ENCODE measurements around the gene ATP11A.

Gene ATP11A

GRCh38 chr13:112764028-112764427 is 74.2 kb downstream of the ATP11A start:
- no peak for DNase-seq

GRCh38 chr13:112764864-112765561 is 75.2 kb downstream of the ATP11A start:
- no peak for DNase-seq

GRCh38 chr13:112765731-112766130 is 75.9 kb downstream of the ATP11A start:
- no peak for DNase-seq

GRCh38 chr13:112766336-112766735 is 76.5 kb downstream of the ATP11A start:
- no peak for DNase-seq

GRCh38 chr13:112767506-112768471 is 78.0 kb downstream of the ATP11A start:
- no peak for DNase-seq

GRCh38 chr13:112768795-112769481 is 79.1 kb downstream of the ATP11A start:
- no peak for DNase-seq

GRCh38 chr13:112769615-112770014 is 79.8 kb downstream of the ATP11A start:
- no peak for DNase-seq

- DNase-seq: no peak
Measured at GRCh38 chr13:112770504-112770903, 80.7 kb downstream of the ATP11A start.

GRCh38 chr13:112771139-112771876 is 81.5 kb downstream of the ATP11A start:
- DNase-seq: no peak

GRCh38 chr13:112771877-112772538 is 82.2 kb downstream of the ATP11A start:
- DNase-seq: no peak

GRCh38 chr13:112772539-112772909 is 82.7 kb downstream of the ATP11A start:
- DNase-seq: no peak

GRCh38 chr13:112772929-112773328 is 83.1 kb downstream of the ATP11A start:
- DNase-seq: no peak

GRCh38 chr13:112773601-112774447 is 84.0 kb downstream of the ATP11A start:
- DNase-seq: no peak

GRCh38 chr13:112774448-112774792 is 84.6 kb downstream of the ATP11A start:
- no peak for DNase-seq

GRCh38 chr13:112774829-112775565 is 85.2 kb downstream of the ATP11A start:
- DNase-seq: no peak

- DNase-seq: no peak
Measured at GRCh38 chr13:112775791-112776279, 86.0 kb downstream of the ATP11A start.

- no peak for DNase-seq
Measured at GRCh38 chr13:112776354-112776753, 86.5 kb downstream of the ATP11A start.

- no peak for DNase-seq
Measured at GRCh38 chr13:112776971-112777370, 87.1 kb downstream of the ATP11A start.

GRCh38 chr13:112777637-112778406 is 88.0 kb downstream of the ATP11A start:
- no peak for DNase-seq
